Measurements from ENCODE around the gene GDA. TPM values are rescaled to one million over a fixed set of nuclear protein-coding genes. Genes with fewer than 3 reads are reported as not detected.
"Not testable (repeated sequence)": the region's sequence is repeated elsewhere in the genome, so short reads cannot be mapped to it uniquely, and the experiment has no call there.

The GDA gene
- total RNA-seq, 1 experiment from 2014 or later, result 24.3 TPM

DNA sequence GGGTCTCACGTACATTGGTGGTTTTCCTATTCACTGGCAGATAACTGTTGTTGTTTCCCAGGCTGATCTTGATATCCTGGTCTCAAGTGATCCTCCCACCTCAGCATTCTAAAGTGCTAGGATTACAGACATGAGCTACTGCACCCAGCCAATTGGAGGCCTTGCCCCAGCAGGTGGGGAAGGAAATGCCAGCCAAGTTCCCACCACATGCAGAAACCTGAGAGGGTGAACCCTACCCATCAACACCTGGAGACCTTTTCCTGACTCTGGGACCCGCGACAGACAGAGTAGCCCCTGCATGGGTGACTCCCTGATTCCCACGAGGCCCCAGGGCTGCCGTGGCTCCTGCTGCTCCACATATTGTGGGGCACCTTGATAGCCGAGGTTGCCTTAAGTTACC, 107.7 kb downstream of the GDA start:
- TF ChIP-seq CTCF (IDR thresholded peaks at IDR 0.05; ENCODE audit: unreplicated experiment), result no peak
- H3K27ac Mint-ChIP-seq (ENCODE audit: unreplicated experiment), result no peak overlapping the region
- BruUV-seq (replicated peaks), result no TSS peak
- no peaks in the 10 kb centered on the region for H3K9me3 Mint-ChIP-seq (ENCODE audit: low read depth, unreplicated experiment)
- intact Hi-C loops (cut with micrococcal nuclease; ENCODE audit: unreplicated experiment), result no loop called here
- H3K4me1 Mint-ChIP-seq (ENCODE audit: low read depth, unreplicated experiment), result no peaks in the 10 kb centered on the region
- DNase-seq, result no peak
- no peaks in the 10 kb centered on the region for H3K36me3 Mint-ChIP-seq (ENCODE audit: insufficient read depth, unreplicated experiment)
- H3K27me3 Mint-ChIP-seq (ENCODE audit: unreplicated experiment), result no peaks in the 10 kb centered on the region
- H3K4me3 Mint-ChIP-seq (ENCODE audit: low read depth, unreplicated experiment), result no peak overlapping the region
- CTCF ChIA-PET, result no interaction called here

DNA sequence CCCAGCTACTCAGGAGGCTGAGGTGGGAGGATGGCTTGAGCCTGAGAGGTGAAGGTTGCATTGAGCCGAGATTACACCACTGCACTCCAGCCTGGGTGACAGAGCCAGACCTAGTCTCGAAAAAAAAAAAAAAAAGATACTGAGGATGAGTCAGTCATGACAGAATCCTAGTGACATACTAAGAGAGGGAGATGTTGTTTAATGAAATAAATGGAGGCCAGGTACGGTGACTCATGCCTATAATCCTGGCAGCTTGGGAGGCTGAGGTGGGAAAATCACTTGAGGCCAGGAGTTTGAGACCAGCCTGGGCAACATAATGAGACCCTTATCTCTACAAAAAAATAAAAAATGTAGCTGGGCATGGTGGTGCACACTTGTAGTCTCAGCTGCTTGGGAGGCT, 108.6 kb downstream of the GDA start:
- no peaks in the 10 kb centered on the region for H3K4me1 Mint-ChIP-seq (ENCODE audit: low read depth, unreplicated experiment)
- CTCF ChIA-PET, result no interaction called here
- no peak for DNase-seq
- H3K4me3 Mint-ChIP-seq (ENCODE audit: low read depth, unreplicated experiment), result no peak overlapping the region
- H3K36me3 Mint-ChIP-seq (ENCODE audit: insufficient read depth, unreplicated experiment), result no peaks in the 10 kb centered on the region
- BruUV-seq (replicated peaks), result no TSS peak
- no peak overlapping the region for H3K27ac Mint-ChIP-seq (ENCODE audit: unreplicated experiment)
- TF ChIP-seq CTCF (IDR thresholded peaks at IDR 0.05; ENCODE audit: unreplicated experiment), result no peak
- no peaks in the 10 kb centered on the region for H3K27me3 Mint-ChIP-seq (ENCODE audit: unreplicated experiment)
- intact Hi-C loops (cut with micrococcal nuclease; ENCODE audit: unreplicated experiment), result no loop called here
- H3K9me3 Mint-ChIP-seq (ENCODE audit: low read depth, unreplicated experiment), result no peaks in the 10 kb centered on the region

- Mint-ChIP-seq H3K27ac (ENCODE audit: unreplicated experiment) (no peak overlapping the region), H3K4me1 (ENCODE audit: low read depth, unreplicated experiment) (no peaks in the 10 kb centered on the region), H3K4me3 (ENCODE audit: low read depth, unreplicated experiment) (no peak overlapping the region), H3K9me3 (ENCODE audit: low read depth, unreplicated experiment) (no peaks in the 10 kb centered on the region), H3K36me3 (ENCODE audit: insufficient read depth, unreplicated experiment) (no peaks in the 10 kb centered on the region), H3K27me3 (ENCODE audit: unreplicated experiment) (no peaks in the 10 kb centered on the region)
- TF ChIP-seq CTCF (IDR thresholded peaks at IDR 0.05; ENCODE audit: unreplicated experiment), result no peak
- DNase-seq, result peak; percentile 7
- intact Hi-C loops (cut with micrococcal nuclease; ENCODE audit: unreplicated experiment), result no loop called here
- no TSS peak for BruUV-seq (replicated peaks)
- CTCF ChIA-PET, result no interaction called here
Measured at GRCh38 chr9:72262063-72262462, 112.8 kb downstream of the GDA start.

DNA sequence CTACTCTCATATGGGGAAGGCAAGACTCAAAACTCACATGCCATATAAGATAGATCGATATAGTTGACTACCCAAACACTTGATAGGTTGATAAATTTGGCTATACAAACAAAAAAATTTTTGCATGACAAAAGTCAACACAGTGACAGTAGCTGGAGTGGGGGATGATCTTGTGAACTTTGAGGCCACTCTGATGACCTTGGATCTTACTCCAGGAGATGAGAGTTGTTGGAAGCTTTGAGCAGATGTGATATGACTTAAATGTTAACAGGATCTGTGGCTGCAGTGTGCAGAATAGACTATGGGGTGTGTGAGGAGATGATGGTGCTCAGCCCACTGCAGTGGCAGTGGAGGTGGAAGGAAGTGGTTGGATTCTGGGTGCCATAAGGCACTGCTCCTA, 114.3 kb downstream of the GDA start:
- no peak overlapping the region for H3K27ac Mint-ChIP-seq (ENCODE audit: unreplicated experiment)
- CTCF ChIA-PET, result no interaction called here
- no peaks in the 10 kb centered on the region for H3K9me3 Mint-ChIP-seq (ENCODE audit: low read depth, unreplicated experiment)
- DNase-seq, result no peak
- H3K4me3 Mint-ChIP-seq (ENCODE audit: low read depth, unreplicated experiment), result no peak overlapping the region
- no TSS peak for BruUV-seq (replicated peaks)
- TF ChIP-seq CTCF (IDR thresholded peaks at IDR 0.05; ENCODE audit: unreplicated experiment), result no peak
- H3K4me1 Mint-ChIP-seq (ENCODE audit: low read depth, unreplicated experiment), result no peaks in the 10 kb centered on the region
- intact Hi-C loops (cut with micrococcal nuclease; ENCODE audit: unreplicated experiment), result no loop called here
- no peaks in the 10 kb centered on the region for H3K36me3 Mint-ChIP-seq (ENCODE audit: insufficient read depth, unreplicated experiment)
- no peaks in the 10 kb centered on the region for H3K27me3 Mint-ChIP-seq (ENCODE audit: unreplicated experiment)

- intact Hi-C loops (cut with micrococcal nuclease; ENCODE audit: unreplicated experiment), result no loop called here
- CTCF ChIA-PET, result no interaction called here
- Mint-ChIP-seq H3K36me3 (ENCODE audit: insufficient read depth, unreplicated experiment) (no peaks in the 10 kb centered on the region), H3K4me3 (ENCODE audit: low read depth, unreplicated experiment) (no peak overlapping the region), H3K4me1 (ENCODE audit: low read depth, unreplicated experiment) (no peaks in the 10 kb centered on the region), H3K27me3 (ENCODE audit: unreplicated experiment) (no peaks in the 10 kb centered on the region), H3K9me3 (ENCODE audit: low read depth, unreplicated experiment) (no peaks in the 10 kb centered on the region), H3K27ac (ENCODE audit: unreplicated experiment) (no peak overlapping the region)
- TF ChIP-seq CTCF (IDR thresholded peaks at IDR 0.05; ENCODE audit: unreplicated experiment), result no peak
- no peak for DNase-seq
- BruUV-seq (replicated peaks), result no TSS peak
Measured at GRCh38 chr9:72268961-72269360, 119.7 kb downstream of the GDA start.

DNA sequence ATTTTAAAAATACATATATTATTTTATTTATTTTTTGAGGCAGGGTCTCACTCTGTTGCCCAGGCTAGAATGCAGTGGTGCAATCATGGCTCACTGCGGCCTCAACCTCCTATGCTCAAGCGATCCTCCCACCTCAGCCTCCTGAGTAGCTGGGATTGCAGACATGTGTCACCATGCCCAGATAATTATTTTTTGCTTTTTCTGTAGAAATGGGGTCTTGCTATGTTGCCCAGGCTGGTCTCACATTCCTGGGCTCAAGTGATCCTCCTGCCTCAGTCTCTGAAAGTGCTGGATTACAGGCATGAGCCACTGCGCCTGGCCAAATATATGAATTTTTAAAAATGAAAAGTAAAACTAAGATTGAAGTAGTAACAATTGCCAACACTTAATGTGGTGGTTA, 121.1 kb downstream of the GDA start:
- BruUV-seq (replicated peaks); H3K27me3 Mint-ChIP-seq (ENCODE audit: unreplicated experiment); DNase-seq; H3K36me3 Mint-ChIP-seq (ENCODE audit: insufficient read depth, unreplicated experiment); H3K27ac Mint-ChIP-seq (ENCODE audit: unreplicated experiment); H3K4me3 Mint-ChIP-seq (ENCODE audit: low read depth, unreplicated experiment); H3K9me3 Mint-ChIP-seq (ENCODE audit: low read depth, unreplicated experiment); H3K4me1 Mint-ChIP-seq (ENCODE audit: low read depth, unreplicated experiment): not testable (repeated sequence)
- intact Hi-C loops (cut with micrococcal nuclease; ENCODE audit: unreplicated experiment), result loop anchor here (5.0 kb wide), 1 partner anchor 118 kb away; no protein-coding TSS in a partner anchor
- CTCF ChIA-PET, result interaction anchor here (2.4 kb wide), 1 partner anchor 231 kb away, joined by 14 read pairs; no protein-coding TSS in a partner anchor

All from Calu3 (cell line).